Measurements from ENCODE around the gene DPP9. TPM values are rescaled to one million over a fixed set of nuclear protein-coding genes. Genes with fewer than 3 reads are reported as not detected.

The DPP9 gene
- polyA plus RNA-seq, 6 donors from 2014 or later: 15.6 to 36.0 (median 17.4) TPM

DNA sequence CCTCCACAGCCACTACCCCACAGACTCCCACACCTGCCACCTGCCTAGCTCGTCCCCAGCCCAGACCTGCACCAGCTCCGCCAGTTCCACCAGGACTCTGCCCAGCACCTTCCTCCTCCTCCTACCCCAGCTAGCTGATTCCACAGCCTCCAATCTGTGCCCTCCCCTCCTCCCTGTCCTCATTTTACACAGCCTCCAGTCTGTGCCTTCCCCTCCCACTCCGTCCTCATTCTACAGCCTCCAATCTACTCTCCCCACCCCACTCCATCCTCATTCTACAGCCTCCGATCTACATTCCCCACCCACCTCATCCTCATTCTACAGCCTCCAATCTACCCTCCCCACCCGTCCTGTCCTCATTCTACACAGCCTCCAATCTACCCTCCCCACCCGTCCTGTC is 60.8 kb downstream of the DPP9 start:
- Mint-ChIP-seq H3K9me3 (no peaks in the 10 kb centered on the region), H3K36me3 (peaks cover 4 to 7% of the 10 kb centered on the region in 2 donors), H3K4me1 (peaks cover 6 to 12% (median 8%) of the 10 kb centered on the region in 3 donors), H3K27ac (peak overlapping the region in 1 of 6 donors; percentile 41), H3K27me3 (no peaks in the 10 kb centered on the region), H3K4me3 (no peak overlapping the region)
- DNase-seq: no peak
- no peak for ATAC-seq (ENCODE audit: low read depth in 2 of 2)

DNA sequence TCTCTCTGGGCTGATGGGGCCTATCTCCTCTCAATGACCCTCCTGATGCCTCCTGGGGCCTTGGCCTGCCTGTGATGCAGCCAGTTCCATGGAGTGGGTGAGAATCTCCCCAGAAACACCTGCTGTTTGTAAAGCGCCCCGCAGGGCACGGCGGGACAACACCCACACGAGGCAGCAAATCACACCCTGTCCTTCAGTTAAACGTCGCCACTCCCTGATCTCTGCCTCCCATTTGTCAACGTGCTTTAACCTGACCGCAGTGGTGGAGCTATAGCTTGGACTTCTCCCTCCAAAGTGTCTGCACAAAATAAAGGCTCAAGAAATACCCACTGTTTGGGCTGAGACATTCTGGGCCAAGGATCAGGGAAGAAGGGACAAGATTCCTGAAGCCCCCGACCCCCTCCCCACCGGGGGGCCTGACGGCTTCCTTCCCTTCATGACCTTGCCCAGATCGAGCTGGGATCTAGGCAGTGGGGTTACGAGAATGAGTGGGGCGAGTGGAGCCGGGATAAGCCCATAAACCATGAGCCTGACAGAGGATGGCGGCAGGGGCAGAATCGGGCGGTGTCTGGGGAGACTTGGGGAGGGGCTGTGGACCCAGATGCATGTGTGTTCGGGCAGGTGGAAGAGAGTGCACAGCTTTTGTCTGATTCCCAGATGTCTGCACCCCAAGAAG is 61.5 kb downstream of the DPP9 start:
- H3K9me3 Mint-ChIP-seq: no peaks in the 10 kb centered on the region
- ATAC-seq (ENCODE audit: low read depth in 2 of 2) (no peak), DNase-seq (no peak)
- H3K4me1 Mint-ChIP-seq: peaks cover 4 to 12% (median 6%) of the 10 kb centered on the region in 3 donors
- H3K4me3 Mint-ChIP-seq: no peak overlapping the region
- H3K27ac Mint-ChIP-seq: peak overlapping the region in 2 of 6 donors; percentile 41 to 43
- no peaks in the 10 kb centered on the region for H3K27me3 Mint-ChIP-seq
- peaks cover 4 to 7% of the 10 kb centered on the region in 2 donors for H3K36me3 Mint-ChIP-seq

DNA sequence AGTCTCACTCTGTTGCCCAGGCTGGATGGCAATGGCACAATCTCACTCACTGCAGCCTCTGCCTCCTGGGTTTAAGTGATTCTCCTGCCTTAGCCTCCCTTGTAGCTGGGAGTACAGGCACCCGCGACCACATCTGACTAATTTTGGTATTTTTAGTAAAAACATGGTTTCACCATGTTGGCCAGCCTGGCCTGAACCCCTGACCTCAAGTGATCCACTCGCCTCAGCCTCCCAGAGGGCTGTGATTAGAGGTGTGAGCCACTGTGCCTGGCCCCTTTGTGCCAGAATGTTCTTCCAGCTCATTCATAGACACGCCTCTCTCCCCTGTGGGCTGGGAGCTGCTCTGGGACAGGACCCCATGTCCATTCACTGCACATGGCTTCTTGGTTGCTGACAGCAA is 62.6 kb downstream of the DPP9 start:
- Mint-ChIP-seq H3K9me3 (no peaks in the 10 kb centered on the region), H3K4me3 (no peak overlapping the region), H3K27me3 (no peaks in the 10 kb centered on the region), H3K4me1 (peaks cover 2 to 12% (median 6%) of the 10 kb centered on the region in 3 donors), H3K27ac (peak overlapping the region in 3 of 6 donors; percentile 43 to 80 (median 64)), H3K36me3 (peaks cover 4 to 7% of the 10 kb centered on the region in 2 donors)
- DNase-seq: no peak
- no peak for ATAC-seq (ENCODE audit: low read depth in 2 of 2)

DNA sequence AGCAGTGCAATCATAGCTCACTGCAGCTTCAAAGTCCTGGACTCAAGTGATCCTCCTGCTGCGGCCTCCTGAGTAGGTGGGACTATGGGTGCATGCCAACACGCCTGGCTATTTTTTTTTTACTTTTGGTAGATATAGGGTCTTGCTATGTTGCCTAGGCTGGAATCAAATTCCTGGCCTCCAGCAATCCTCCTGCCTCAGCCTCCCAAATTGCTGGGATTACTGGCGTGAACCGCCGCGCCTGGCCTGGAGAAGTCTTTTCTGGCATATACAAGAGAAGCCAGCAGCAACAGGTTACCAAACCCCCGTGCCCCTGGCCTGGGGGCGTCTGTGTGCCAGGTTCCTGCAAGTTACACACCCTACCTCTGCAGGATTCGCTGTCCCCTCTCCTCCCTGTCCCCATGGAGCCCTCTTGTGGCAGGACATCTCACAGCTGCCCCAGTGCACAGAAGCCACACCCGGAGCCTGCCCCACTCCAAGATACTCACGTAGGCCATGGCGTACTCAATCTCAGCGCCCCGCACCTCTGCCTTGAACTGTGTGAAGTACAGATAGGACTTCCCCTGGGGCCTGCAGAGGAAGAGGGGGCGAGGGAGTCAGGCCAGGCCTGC is 63.4 kb downstream of the DPP9 start:
- H3K36me3 Mint-ChIP-seq: peaks cover 4 to 7% of the 10 kb centered on the region in 2 donors
- DNase-seq (no peak), ATAC-seq (ENCODE audit: low read depth in 2 of 2) (no peak)

DNA sequence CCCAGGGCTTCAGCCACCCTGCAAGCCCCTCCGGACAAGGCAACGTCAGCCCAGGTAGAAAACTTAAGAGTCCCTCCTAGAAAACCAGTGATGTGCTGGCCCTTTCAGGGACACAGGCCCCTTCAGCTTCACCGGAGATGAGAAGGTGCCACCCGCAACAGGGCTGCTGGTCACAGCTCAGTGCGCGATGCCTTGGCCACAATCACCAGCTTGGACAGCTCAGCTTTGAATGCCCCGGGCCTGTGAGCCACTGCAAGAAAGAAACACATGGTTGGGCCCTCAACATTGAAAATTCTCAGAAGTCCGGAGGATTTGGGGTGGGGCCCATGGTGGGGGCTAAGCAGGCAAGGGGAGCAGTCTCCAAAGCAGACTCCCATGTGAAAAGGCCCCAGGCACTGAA is 65.8 kb downstream of the DPP9 start:
- DNase-seq: no peak

More for the DNA sequence above, 63.4 kb downstream of the DPP9 start:
- Mint-ChIP-seq H3K27ac (no peak overlapping the region), H3K4me1 (peaks cover 2 to 12% (median 6%) of the 10 kb centered on the region in 3 donors), H3K27me3 (no peaks in the 10 kb centered on the region), H3K9me3 (no peaks in the 10 kb centered on the region), H3K4me3 (no peak overlapping the region)

DNA sequence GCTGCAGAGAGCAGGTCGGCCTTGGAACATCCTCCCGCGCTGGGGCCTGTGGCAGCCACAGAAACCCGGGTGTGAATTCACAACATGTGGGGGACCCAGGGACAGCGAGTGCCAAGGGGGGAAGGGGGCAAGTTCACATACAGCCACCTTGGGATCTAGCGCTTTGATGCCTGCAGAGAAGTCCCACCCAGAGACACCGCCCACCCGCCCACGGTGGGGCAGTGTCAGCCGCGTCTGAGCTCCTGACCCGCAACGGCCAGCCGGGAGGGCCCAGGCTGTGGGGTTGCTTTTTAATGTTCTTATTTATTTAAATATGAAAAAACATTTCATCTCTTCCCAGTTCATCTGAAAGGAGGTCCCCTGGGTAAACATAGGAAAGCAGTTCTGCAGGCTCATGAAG is 66.4 kb downstream of the DPP9 start:
- DNase-seq (no peak), ATAC-seq (ENCODE audit: low read depth in 2 of 2) (no peak)
- Mint-ChIP-seq H3K4me3 (no peak overlapping the region), H3K27me3 (no peaks in the 10 kb centered on the region), H3K9me3 (no peaks in the 10 kb centered on the region), H3K36me3 (peaks cover 7 to 10% of the 10 kb centered on the region in 2 donors), H3K27ac (peak overlapping the region in 1 of 6 donors; percentile 2), H3K4me1 (peaks cover 7 to 13% (median 8%) of the 10 kb centered on the region in 3 donors)

More for the DNA sequence above, 65.8 kb downstream of the DPP9 start:
- Mint-ChIP-seq H3K4me1 (peaks cover 8 to 13% (median 10%) of the 10 kb centered on the region in 3 donors), H3K36me3 (peaks cover 7 to 10% of the 10 kb centered on the region in 2 donors), H3K27ac (peak overlapping the region in 1 of 6 donors; percentile 2), H3K4me3 (no peak overlapping the region), H3K9me3 (no peaks in the 10 kb centered on the region), H3K27me3 (no peaks in the 10 kb centered on the region)
- no peak for ATAC-seq (ENCODE audit: low read depth in 2 of 2)

DNA sequence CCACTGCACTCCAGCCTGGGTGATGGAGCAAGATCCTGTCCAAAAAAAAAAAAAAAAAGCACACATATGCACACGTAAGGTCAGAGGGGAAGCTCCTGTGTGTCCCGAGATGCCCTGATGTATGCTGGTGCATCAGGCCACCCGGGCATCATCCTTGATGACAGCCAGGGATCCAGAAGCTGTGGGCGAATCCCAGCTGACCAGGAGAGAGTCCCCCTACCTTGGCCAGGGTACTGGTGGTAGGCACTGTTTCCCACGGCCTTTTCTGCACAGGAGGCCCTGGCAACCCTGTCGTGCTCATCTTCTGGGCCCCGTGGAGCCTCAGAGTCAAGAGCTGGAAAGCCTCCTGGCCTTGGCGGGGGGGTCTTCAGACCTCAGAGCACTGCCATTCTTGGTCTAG is 67.5 kb downstream of the DPP9 start:
- H3K27me3 Mint-ChIP-seq: no peaks in the 10 kb centered on the region
- DNase-seq: no peak
- peaks cover 7 to 10% of the 10 kb centered on the region in 2 donors for H3K36me3 Mint-ChIP-seq
- H3K9me3 Mint-ChIP-seq: no peaks in the 10 kb centered on the region
- ATAC-seq (ENCODE audit: low read depth in 2 of 2): no peak
- no peak overlapping the region for H3K27ac Mint-ChIP-seq
- H3K4me3 Mint-ChIP-seq: no peak overlapping the region
- H3K4me1 Mint-ChIP-seq: peaks cover 5 to 13% (median 7%) of the 10 kb centered on the region in 3 donors

DNA sequence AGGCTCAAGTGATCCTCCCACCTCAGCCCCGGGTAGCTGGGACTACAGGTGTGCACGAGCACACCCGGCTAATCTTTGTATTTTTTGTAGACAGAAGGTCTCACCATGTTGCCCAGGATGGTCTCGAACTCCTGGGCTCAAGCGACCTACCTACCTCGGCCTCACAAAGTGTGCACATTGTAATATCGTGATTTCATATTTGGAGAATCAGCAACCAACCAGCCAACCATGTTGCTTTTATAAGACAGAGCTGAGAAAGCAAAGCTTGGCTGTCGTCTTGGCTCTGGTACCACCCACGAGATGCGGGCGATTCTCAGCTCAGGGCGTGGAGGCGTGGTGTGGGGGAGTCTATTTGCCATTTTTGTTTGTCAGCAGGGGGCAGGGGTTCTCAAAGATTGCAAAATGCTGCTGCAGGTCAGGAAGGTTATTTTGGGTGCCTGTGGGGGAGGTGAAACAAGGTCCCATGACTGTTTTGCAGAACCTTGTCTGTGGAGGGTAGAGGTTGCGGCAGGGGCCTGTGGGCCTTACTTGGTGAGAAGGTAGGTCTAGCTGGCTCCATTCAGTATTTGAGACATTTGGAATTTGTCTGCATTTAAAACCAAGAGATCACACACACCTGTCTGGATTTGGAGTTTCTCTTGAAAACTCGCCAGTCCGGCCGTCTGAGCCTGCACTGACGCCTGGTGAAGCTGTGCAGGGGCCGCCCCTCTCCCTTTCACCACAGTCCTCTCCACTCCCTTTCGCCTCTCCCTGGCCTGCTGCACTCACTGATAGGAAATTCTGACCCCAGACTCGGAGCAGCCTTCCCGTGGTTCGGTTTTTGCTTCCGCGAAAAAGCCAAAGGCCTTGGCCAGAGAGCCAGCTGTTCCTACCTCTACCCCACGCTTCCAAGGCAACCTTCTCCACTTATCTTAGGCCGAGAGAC is 68.9 kb downstream of the DPP9 start:
- ATAC-seq (ENCODE audit: low read depth in 2 of 2): peak in 1 of 2 donors; percentile 20
- Mint-ChIP-seq H3K27ac (peak overlapping the region in 5 of 6 donors; percentile 15 to 85 (median 79)), H3K4me1 (peaks cover 5 to 17% (median 7%) of the 10 kb centered on the region in 3 donors), H3K27me3 (no peaks in the 10 kb centered on the region), H3K4me3 (peak overlapping the region in 1 of 8 donors; percentile 37), H3K36me3 (peaks cover 3 to 7% of the 10 kb centered on the region in 2 donors), H3K9me3 (no peaks in the 10 kb centered on the region)
- no peak for DNase-seq

DNA sequence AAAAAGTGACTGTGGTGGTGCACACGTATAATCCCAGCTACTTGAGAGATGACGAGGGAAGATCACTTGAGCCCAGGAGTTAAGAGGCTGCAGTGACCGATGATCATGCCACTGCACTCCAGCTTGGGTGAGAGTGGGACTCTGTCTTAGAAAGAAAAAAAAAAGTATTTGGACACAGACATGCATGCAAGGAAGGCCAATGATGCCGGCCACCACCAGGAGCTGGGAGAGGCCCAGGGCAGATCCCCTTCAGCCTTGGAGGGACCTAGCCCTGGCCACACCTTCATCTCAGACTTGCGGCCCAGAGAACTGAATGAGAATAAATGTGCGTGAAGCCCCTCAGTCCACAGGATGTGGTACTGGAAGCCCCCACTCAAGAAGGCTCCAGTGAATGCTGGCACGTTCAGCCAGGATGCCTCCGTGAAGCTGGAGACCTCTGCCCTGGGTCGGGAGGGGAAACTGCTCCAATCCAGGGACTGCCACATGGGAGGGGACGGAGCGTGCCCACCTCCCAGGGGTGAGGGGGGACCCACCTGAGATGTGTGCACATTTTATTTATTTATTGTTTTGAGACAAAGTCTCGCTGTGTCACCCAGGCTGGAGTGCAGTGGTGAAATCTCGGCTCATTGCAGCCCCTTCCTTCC is 69.7 kb downstream of the DPP9 start:
- peaks cover 5 to 22% (median 11%) of the 10 kb centered on the region in 3 donors for H3K4me1 Mint-ChIP-seq
- H3K27ac Mint-ChIP-seq: peak overlapping the region in 3 of 6 donors; percentile 15 to 80 (median 19)
- DNase-seq (no peak), ATAC-seq (ENCODE audit: low read depth in 2 of 2) (no peak)
- H3K27me3 Mint-ChIP-seq: no peaks in the 10 kb centered on the region
- H3K9me3 Mint-ChIP-seq: no peaks in the 10 kb centered on the region
- H3K36me3 Mint-ChIP-seq: peaks cover 0 to 6% of the 10 kb centered on the region in 2 donors
- no peak overlapping the region for H3K4me3 Mint-ChIP-seq

DNA sequence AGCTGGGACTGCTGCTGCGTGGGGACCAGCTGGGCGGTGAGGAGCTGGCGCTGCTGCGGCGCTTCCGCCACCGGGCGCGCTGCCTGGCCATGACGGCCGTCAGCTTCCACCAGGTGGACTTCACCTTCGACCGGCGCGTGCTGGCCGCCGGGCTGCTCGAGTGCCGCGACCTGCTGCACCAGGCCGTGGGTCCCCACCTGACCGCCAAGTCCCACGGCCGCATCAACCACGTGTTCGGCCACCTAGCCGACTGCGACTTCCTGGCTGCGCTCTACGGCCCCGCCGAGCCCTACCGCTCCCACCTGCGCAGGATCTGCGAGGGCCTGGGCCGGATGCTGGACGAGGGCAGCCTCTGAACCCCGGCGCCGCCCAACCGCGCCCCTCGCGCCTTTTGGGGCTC is 71.6 kb downstream of the DPP9 start:
- ATAC-seq (ENCODE audit: low read depth in 2 of 2) (no peak), DNase-seq (no peak)
- Mint-ChIP-seq H3K9me3 (no peaks in the 10 kb centered on the region), H3K36me3 (peaks cover 0 to 6% of the 10 kb centered on the region in 2 donors), H3K4me3 (no peak overlapping the region), H3K27me3 (no peaks in the 10 kb centered on the region), H3K27ac (no peak overlapping the region), H3K4me1 (peaks cover 17 to 37% (median 18%) of the 10 kb centered on the region in 3 donors)

DNA sequence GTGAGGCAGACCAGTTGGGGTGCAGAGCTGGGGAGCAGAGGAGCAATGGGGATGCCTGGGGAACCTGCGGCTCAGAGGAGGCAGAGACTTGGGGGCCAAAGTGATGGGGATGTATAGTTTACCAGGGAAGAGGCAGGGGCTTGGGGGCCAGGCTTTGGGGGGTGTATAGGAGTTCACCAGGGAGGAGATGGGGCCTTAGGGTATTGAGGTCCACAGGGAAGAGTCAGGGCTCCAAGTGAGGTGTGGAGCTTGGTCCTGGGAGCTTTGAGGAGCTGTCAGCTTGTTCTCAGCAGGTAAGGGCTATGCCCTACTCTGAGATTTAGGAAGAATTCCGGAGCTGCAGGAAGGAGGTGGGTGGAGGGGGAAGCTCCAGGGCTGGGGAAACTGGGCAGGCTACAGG is 73.5 kb downstream of the DPP9 start:
- Mint-ChIP-seq H3K4me1 (peaks cover 17 to 44% (median 25%) of the 10 kb centered on the region in 3 donors), H3K9me3 (no peaks in the 10 kb centered on the region), H3K36me3 (peaks cover 0 to 4% of the 10 kb centered on the region in 2 donors), H3K4me3 (no peak overlapping the region), H3K27me3 (no peaks in the 10 kb centered on the region), H3K27ac (peak overlapping the region in 2 of 6 donors; percentile 15 to 22)
- DNase-seq: no peak
- no peak for ATAC-seq (ENCODE audit: low read depth in 2 of 2)

DNA sequence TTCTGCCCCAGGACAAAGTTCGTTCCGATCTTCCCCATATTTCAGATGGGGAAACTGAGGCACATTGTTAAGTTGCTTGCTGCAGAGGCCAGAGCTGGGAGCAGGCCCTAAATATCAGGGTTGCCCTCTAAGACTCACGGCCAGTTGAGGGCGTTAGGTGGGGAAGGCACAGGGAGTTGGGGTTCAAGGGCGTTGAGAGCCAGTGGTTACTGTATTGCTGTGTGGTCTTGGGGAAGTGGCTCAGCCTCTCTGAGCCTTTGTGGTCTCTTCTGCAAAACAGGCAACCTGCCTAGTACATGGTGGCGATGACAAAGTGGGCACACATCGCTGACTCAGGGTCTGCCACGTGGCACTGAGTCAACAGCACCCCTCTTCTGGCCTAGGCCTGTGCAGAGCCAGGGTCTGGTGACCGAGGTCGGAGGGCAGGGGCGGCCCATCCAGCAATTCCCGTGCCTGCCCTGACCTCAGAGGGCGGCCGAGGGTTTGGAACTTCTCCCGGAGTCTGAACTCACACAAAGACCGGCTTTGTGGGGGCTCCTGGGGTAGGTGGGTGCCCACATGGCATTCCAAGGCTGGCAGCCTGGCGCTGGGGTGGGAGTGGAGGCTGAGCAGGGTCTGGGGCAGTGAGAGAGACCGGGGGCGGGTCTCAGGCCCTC is 74.1 kb downstream of the DPP9 start:
- peak overlapping the region in 4 of 6 donors; percentile 22 to 89 (median 52) for H3K27ac Mint-ChIP-seq
- H3K4me1 Mint-ChIP-seq: peaks cover 13 to 37% (median 23%) of the 10 kb centered on the region in 3 donors
- ATAC-seq (ENCODE audit: low read depth in 2 of 2) (no peak), DNase-seq (no peak)
- peak overlapping the region in 2 of 8 donors; percentile 41 to 45 for H3K4me3 Mint-ChIP-seq
- H3K27me3 Mint-ChIP-seq: no peaks in the 10 kb centered on the region
- no peaks in the 10 kb centered on the region for H3K9me3 Mint-ChIP-seq
- H3K36me3 Mint-ChIP-seq: no peaks in the 10 kb centered on the region

Measured in naive B cell (primary cell).